HG03280 (cell line): ENCODE results near the gene RNF217.
"Not testable (repeated sequence)": the region's sequence is repeated elsewhere in the genome, so short reads cannot be mapped to it uniquely, and the experiment has no call there.

Experiments used
- ATAC-seq: cut with Tn5 transposase; IDR thresholded peaks from one replicate; pipeline ENCODE4 v1.9.1; 2021; ENCODE audit warnings: mild to moderate bottlenecking, moderate library complexity; ENCODE audit not compliant: unreplicated experiment

The RNF217 gene

DNA sequence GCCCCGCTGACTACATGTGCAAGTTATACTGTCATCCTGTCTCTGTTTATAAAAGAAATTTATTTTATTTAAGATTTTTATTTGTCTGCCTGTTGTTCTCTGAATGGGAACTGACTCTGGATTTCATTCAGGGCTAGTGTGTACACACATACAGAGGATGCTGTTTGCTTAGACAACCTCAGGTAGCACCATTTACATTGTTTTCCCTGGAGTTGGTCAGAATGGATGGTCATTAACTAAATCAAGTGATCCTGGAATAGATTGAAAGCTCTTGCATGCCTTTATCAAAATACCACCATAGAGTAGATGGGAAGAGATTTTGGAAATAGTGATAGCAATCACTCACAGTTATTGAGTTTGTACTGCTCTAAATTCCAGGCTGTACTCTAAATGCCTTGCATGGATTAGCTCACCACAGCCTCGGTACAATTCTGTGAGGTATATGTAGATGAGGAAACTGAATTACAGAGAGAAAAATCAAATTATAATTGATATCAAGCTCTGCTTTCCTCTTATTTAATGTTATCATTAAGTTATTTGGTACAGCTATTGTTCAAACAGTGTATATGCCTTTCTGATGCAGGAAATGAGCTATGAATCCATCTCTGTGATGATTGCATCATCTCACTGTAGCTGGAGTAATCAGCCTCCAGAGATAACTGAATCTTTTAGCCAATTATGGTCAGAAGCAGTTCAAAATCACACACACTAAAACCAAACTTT is 51.9 kb downstream of the RNF217 start:
- no peak for ATAC-seq

- no peak for ATAC-seq
Observed at GRCh38 chr6:125014661-125014957, 52.4 kb downstream of the RNF217 start.

DNA sequence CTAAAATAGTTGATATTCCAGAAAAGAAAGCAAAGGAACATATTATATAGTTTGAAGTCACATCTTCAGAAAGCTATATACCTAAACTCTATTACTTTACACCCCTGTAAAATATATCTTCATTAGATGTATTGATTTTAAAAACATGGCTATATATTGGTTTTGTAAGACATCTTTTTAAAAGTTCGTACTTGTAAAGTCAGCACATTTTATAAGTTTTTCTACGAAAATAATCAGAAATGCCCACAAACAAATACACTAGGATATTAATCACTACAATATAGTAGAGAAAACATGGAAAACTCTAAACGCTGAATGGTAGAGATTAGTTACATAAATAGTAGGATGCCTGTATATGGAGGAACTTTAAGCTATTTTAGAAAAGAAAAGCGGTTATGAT is 52.9 kb downstream of the RNF217 start:
- ATAC-seq, result no peak

- ATAC-seq, result no peak
Observed at GRCh38 chr6:125018136-125018535, 55.9 kb downstream of the RNF217 start.

- ATAC-seq, result no peak
Observed at GRCh38 chr6:125019281-125019680, 57.0 kb downstream of the RNF217 start.

DNA sequence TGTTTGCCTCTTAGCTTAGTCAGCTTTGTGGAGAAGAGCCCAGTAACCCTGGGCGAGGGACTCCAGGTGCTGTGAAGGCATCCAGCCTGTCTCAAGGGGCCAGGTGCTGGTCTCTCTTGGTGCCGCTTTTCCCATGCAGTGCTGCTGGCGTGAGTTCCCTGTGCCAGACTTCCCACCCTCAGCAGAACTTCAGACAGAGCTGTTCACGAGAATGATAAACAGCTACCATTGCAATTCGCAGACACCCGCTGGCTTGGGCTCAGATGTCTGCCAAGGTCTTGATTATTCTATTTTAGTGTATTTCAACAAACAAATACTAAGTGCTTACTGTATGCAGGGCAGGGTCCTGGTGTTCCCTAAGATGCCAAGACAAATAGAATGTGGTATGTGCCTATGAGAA is 57.7 kb downstream of the RNF217 start:
- ATAC-seq, result no peak

DNA sequence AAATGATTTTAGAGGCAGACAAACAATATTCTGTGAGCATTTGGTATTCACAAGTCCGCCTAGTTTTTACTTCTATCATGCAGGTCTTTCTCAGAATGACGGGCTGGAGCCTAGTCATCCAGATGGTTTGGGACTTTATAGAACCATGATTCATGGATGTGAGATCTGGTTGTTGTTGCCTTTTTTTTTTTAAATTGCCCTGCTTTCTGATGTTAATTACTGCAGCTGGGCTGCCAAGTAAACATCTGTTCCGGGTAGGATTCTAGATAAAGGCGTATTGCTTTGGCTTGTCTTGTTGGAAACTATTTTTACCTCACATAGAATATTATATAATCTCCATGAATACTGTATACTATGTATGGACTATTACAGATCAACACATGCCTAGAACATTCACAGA is 58.1 kb downstream of the RNF217 start:
- no peak for ATAC-seq

DNA sequence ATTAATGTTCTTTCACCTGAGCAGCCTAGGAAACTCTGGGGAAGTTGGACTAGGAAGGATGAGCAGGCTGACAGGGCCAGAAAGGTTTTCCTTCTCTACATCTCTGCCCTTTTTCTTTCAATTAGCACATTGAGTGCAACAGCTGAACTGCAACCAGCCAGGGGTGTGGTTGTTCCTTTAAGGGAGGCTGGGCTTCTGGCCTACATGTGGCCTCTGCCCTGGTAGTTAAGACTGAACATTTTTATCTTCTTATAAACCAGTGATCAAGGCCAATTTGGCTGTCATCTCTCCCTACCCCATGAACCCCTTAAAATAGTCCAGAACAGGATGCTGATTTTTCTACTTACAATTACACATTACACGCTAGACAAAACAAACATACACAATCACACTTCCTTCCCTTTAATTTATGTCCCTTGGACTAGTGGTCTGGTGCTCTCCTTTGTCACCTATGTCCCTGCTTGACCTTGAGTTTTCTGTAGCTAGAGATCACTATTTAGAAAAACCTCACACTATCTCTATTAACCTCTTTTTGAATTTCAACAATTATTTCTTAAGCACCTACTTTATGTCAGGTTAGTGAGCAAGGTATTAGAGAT is 60.3 kb downstream of the RNF217 start:
- ATAC-seq, result no peak

- ATAC-seq, result no peak
Observed at GRCh38 chr6:125025164-125025854, 63.1 kb downstream of the RNF217 start.

DNA sequence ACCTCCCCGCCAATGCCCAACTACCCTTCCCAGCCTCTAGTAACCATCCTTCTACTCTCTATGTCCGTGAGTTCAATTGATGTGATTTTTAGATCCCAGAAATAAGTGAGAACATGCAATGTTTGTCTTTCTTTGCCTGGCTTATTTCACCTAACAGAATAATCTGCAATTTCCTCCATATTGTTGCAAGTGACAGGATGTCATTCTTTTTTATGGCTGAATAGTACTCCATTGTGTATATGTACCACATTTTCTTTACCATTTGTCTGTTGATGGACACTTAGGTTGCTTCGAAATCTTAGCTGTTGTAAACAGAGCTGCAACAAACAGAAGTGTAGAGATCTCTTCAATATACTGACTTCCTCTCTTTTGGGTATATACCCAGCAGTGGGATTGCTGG is 65.0 kb downstream of the RNF217 start:
- ATAC-seq, result no peak

DNA sequence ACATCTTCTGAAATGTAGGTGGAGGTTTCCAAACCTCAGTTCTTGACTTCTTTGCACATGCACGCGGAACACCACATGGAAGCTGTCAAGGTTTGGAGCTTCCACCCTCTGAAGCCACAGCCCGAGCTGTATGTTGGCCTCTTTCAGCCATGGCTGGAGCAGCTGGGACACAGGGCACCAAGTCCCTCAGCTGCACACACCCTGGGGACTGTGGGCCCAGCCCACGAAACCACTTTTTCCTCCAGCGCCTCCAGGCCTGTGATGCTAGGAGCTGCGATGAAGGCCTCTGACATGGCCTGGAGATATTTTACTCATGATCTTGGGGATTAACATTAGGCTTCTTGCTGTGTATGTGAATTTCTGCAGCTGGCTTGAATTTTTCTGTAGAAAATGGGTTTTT is 68.7 kb downstream of the RNF217 start:
- ATAC-seq, result no peak

- ATAC-seq, result no peak
Observed at GRCh38 chr6:125031385-125031784, 69.1 kb downstream of the RNF217 start.

DNA sequence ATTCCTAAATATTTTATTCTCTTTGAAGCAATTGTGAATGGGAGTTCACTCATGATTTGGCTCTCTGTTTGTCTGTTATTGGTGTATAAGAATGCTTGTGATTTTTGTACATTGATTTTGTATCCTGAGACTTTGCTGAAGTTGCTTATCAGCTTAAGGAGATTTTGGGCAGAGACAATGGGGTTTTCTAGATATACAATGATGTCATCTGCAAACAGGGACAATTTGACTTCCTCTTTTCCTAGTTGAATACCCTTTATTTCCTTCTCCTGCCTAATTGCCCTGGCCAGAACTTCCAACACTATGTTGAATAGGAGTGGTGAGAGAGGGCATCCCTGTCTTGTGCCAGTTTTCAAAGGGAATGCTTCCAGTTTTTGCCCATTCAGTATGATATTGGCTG is 72.7 kb downstream of the RNF217 start:
- ATAC-seq, result not testable (repeated sequence)

GRCh38 chr6:125036486-125036885 is 74.2 kb downstream of the RNF217 start:
- ATAC-seq, result not testable (repeated sequence)

DNA sequence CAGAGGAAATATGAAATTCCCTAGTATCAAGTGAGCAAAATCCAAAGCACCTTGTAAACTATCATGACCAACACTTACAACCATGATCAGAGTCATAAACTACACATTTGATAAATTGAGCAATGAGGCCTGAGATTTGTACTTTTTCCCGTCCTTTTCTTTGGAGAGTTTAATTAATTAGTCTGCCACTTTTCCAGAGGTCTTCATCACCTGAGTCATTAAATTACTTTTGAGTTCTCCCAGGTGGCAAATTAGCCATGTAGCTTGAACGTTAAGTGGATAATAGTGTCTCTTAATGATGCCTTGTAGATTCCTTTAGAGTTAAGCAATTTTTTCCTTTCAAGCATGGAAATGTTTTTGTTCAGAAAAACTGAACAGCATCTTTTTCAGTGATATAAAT is 75.6 kb downstream of the RNF217 start:
- ATAC-seq, result no peak

GRCh38 chr6:125038925-125039324 is 76.7 kb downstream of the RNF217 start:
- ATAC-seq, result no peak

- no peak for ATAC-seq
Observed at GRCh38 chr6:125041740-125042459, 79.7 kb downstream of the RNF217 start.

GRCh38 chr6:125044066-125044465 is 81.8 kb downstream of the RNF217 start:
- no peak for ATAC-seq

DNA sequence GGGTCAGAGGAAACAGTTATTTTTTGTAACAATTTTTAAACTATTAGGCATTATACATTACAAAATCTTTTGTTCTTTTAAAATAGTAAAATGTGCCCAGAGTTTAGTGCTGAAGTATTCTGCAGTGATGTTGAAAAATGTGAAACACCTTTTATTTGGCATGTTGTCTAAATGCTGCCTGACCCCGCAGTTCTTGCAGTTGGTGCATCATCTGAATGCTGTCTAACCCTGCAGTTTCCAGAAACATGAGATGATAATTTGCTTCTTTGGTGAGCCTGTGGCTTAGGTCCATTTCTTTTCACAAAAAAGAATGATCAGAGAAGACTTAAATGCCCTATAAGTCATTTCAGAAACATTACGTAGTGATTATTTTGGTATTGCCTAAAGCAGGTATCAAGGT is 82.4 kb downstream of the RNF217 start:
- no peak for ATAC-seq

- no peak for ATAC-seq
Observed at GRCh38 chr6:125046107-125046925, 84.1 kb downstream of the RNF217 start.

DNA sequence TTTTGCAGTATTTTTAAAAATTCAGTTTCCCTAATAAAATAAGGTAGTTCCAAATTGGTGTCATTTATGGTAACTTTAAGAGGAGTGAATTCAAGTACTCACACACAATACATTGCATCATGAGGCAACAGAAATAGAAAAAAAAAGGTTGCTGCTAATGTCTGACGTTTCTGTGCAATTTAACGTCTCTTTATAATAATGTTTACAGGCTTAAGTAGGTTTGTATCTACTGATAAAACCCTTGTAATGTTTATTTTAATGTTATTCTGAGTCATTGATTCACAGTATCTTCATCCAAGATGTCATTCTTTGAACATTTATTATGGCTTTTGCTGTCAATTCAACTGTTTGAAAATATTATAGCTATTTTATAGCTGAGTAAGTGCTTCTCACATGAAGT is 86.0 kb downstream of the RNF217 start:
- no peak for ATAC-seq
